Spleen (tissue), 11 donors: ENCODE measurements around the gene POLA2. TPM values are rescaled to one million over a fixed set of nuclear protein-coding genes. Genes with fewer than 3 reads are reported as not detected.
A peak's percentile ranks its signal among the peaks of the same experiment; 100 is the strongest.
"Not testable (repeated sequence)": the region's sequence is repeated elsewhere in the genome, so short reads cannot be mapped to it uniquely, and the experiment has no call there.

Experiments
- DNase-seq: peaks from one replicate; pipeline ENCODE4 v3.0.0-alpha.2; 2020
- H3K27ac ChIP-seq, 8 donors: fragments of 200-600 bp; sonication (generic) in 7 of 8; 1 replicate in 4 of 8; 2 replicates in 4 of 8; pipeline versions ENCODE4 v1.5.0 to v1.8.0; 2016 to 2021; ENCODE audit warnings: inconsistent platforms in 4 of 8, mild to moderate bottlenecking in 4 of 8, moderate library complexity in 1 of 8
- H3K27me3 ChIP-seq, 7 donors: fragments of 200-600 bp; sonication (generic) in 6 of 7; replicated peaks in 1 of 7; 1 replicate in 4 of 7; 2 replicates in 3 of 7; pipeline versions ENCODE4 v1.5.0 to v1.8.0; 2016 to 2021; ENCODE audit warnings: inconsistent platforms in 3 of 7, mild to moderate bottlenecking in 1 of 7
- H3K36me3 ChIP-seq, 6 donors: fragments of 200-600 bp; sonication (generic) in 5 of 6; 1 replicate in 4 of 6; 2 replicates in 2 of 6; pipeline versions ENCODE4 v1.5.0 to v1.8.0; 2016 to 2021; ENCODE audit warnings: inconsistent platforms in 2 of 6
- H3K4me1 ChIP-seq, 6 donors: fragments of 200-600 bp; sonication (generic) in 5 of 6; 1 replicate in 3 of 6; 2 replicates in 3 of 6; pipeline versions ENCODE4 v1.5.0 to v1.8.0; 2016 to 2021; ENCODE audit warnings: inconsistent platforms in 3 of 6
- H3K4me3 ChIP-seq, 8 donors: fragments of 200-600 bp; sonication (generic) in 7 of 8; 1 replicate in 4 of 8; 2 replicates in 4 of 8; pipeline versions ENCODE4 v1.5.0 to v1.8.0; 2016 to 2021; ENCODE audit warnings: inconsistent platforms in 4 of 8, mild to moderate bottlenecking in 4 of 8, moderate library complexity in 2 of 8
- H3K9me3 ChIP-seq, 8 donors: fragments of 200-600 bp; sonication (generic) in 7 of 8; 1 replicate in 4 of 8; 2 replicates in 4 of 8; pipeline versions ENCODE4 v1.5.0 to v1.8.0; 2016 to 2021; ENCODE audit warnings: inconsistent platforms in 4 of 8
- CTCF ChIP-seq, 11 experiments: fragments of 200-600 bp in 7 of 11; fragments of 450-650 bp in 4 of 11; sonication (generic) in 4 of 11; IDR thresholded peaks in 8 of 11; conservative IDR thresholded peaks in 3 of 11; 1 replicate in 7 of 11; 2 replicates in 4 of 11; pipeline versions ENCODE4 v1.4.0 to v1.8.0; 2016 to 2021; ENCODE audit warnings: antibody characterized with exemption in 11 of 11, inconsistent platforms in 4 of 11, mild to moderate bottlenecking in 1 of 11
- POLR2A ChIP-seq, 3 donors: fragments of 450-650 bp; IDR thresholded peaks; one replicate each; pipeline ENCODE4 v1.5.1; 2017; ENCODE audit warnings: antibody characterized with exemption in 3 of 3, mild to moderate bottlenecking in 1 of 3
- POLR2AphosphoS5 ChIP-seq, 3 donors: sonication (generic); formaldehyde crosslinking; IDR thresholded peaks; one replicate each; pipeline ENCODE4 v1.5.1; 2017; ENCODE audit warnings: antibody characterized with exemption in 3 of 3
- WGBS, 5 donors: extraction: QIAGEN DNeasy Blood & Tissue Kit in 3 of 5; methylation state at CpG; one replicate each; pipeline versions ENCODE4 v1.1.5 to v1.1.7; 2013 to 2018; 5-methylcytosine and 5-hydroxymethylcytosine counted together
- intact Hi-C: fragments of 100-400 bp; cut with DNase I; formaldehyde crosslinking; loops from one replicate; pipeline ENCODE4 v1.15.0; 2023; ENCODE audit warnings: low total_unique reads
- polyA plus RNA-seq, 3 donors: library from polyadenylated mRNA; stranded (reverse); fragments of 200-250 nt; gene quantifications; one replicate each; pipeline ENCODE4 v1.2.1, GENCODE V29; 2013
- total RNA-seq, 7 donors: library from RNA; depleted of rRNA in 3 of 7; stranded (reverse); fragments of >200 nt in 3 of 7; fragmentation: NEBNext Ultra II Directional in 4 of 7; extraction: Animal tissue kit (Norgen Biotek cat#: 25700) in 4 of 7; gene quantifications; one replicate each; pipeline versions ENCODE4 v1.1.0 to v1.2.1, GENCODE V29; 2016 to 2021
- donor health status: healthy with polysubstance abuse.
- donor health status: DM: no; HTN: no; CAD: no; lungs with moderate emphysema.
- donor health status: DM: no; HTN: no; CAD: no.
- donor health status: Bipolar disorder and iron deficiency.
- donor health status: healthy.
- donor health status: DM: no; HTN: no; CAD: no.
- donor health status: DM: yes; HTN: yes; CAD: no.

Gene POLA2
- total and polyA plus RNA-seq, 10 donors = 9.0 to 25.9 (median 14.1) TPM

- H3K4me1 ChIP-seq = peaks cover 5 to 34% (median 20%) of the 10 kb centered on the region in 6 donors
- H3K9me3 ChIP-seq = peaks cover 0 to 3% (median 0%) of the 10 kb centered on the region in 8 donors
- TF ChIP-seq CTCF (IDR thresholded peaks at IDR 0.05 in 8 of 11, conservative IDR thresholded peaks at IDR 0.05 in 3 of 11) (no peak), POLR2AphosphoS5 (IDR thresholded peaks at IDR 0.05) (no peak), POLR2A (IDR thresholded peaks at IDR 0.05) (no peak)
- intact Hi-C loops = no loop called here
- WGBS, 5 donors = 74 to 87% (median 81%) methylated on average over 2 of the region's 2 CpGs
- H3K27me3 ChIP-seq = peaks cover 0 to 6% (median 0%) of the 10 kb centered on the region in 7 donors
- no peak for DNase-seq
- H3K27ac ChIP-seq = no peak overlapping the region
- H3K36me3 ChIP-seq = no peaks in the 10 kb centered on the region
- no peak overlapping the region for H3K4me3 ChIP-seq
These were observed 33.9 kb upstream of the POLA2 start for GRCh38 chr11:65227879-65228278.

- Histone ChIP-seq H3K27me3 (no peaks in the 10 kb centered on the region), H3K4me1 (no peaks in the 10 kb centered on the region), H3K36me3 (no peaks in the 10 kb centered on the region), H3K4me3 (no peak overlapping the region), H3K27ac (no peak overlapping the region), H3K9me3 (peaks cover 0 to under 1% (median 0%) of the 10 kb centered on the region in 8 donors)
- no peak for TF ChIP-seq CTCF (IDR thresholded peaks at IDR 0.05 in 8 of 11, conservative IDR thresholded peaks at IDR 0.05 in 3 of 11)
- no peak for TF ChIP-seq POLR2A (IDR thresholded peaks at IDR 0.05)
- no peak for TF ChIP-seq POLR2AphosphoS5 (IDR thresholded peaks at IDR 0.05)
- intact Hi-C loops = no loop called here
- peak; percentile 65 for DNase-seq
- WGBS, 5 donors = 72 to 80% (median 78%) methylated on average over 22 to 23 of the region's 23 CpGs
These were observed 25.3 kb upstream of the POLA2 start for GRCh38 chr11:65236194-65237059.

- DNase-seq, H3K4me3 ChIP-seq, H3K4me1 ChIP-seq, H3K36me3 ChIP-seq, H3K27me3 ChIP-seq, intact Hi-C loops, H3K27ac ChIP-seq: not testable (repeated sequence)
- peaks cover 0 to 19% (median 11%) of the 10 kb centered on the region in 8 donors for H3K9me3 ChIP-seq
- WGBS, 5 donors = 41 to 79% (median 66%) methylated on average over 4 to 6 of the region's 6 CpGs
These were observed 23.5 kb upstream of the POLA2 start for GRCh38 chr11:65238302-65238701.

- Histone ChIP-seq H3K9me3 (peaks cover 0 to 19% (median 11%) of the 10 kb centered on the region in 8 donors), H3K27ac (no peak overlapping the region), H3K4me3 (no peak overlapping the region), H3K36me3 (no peaks in the 10 kb centered on the region), H3K4me1 (no peaks in the 10 kb centered on the region), H3K27me3 (no peaks in the 10 kb centered on the region)
- no peak for DNase-seq
- WGBS, 5 donors = 65 to 76% (median 71%) methylated on average over 5 of the region's 5 CpGs
- no peak for TF ChIP-seq POLR2A (IDR thresholded peaks at IDR 0.05)
- TF ChIP-seq CTCF (IDR thresholded peaks at IDR 0.05 in 8 of 11, conservative IDR thresholded peaks at IDR 0.05 in 3 of 11) = no peak
- intact Hi-C loops = no loop called here
These were observed 20.6 kb upstream of the POLA2 start for GRCh38 chr11:65241134-65241533.
